GM12878 (cell line): ENCODE results near the gene OR11H6. TPM values are rescaled to one million over a fixed set of nuclear protein-coding genes. Genes with fewer than 3 reads are reported as not detected.

Source experiments
- ATAC-seq: fragments of 200-7000 bp; cut with Tn5 transposase; 3 replicates; pipeline ENCODE4 v1.9.1; 2020; ENCODE audit warnings: mild to moderate bottlenecking, moderate library complexity
- BruUV-seq: library from RNA; stranded (reverse); fragments of 400-500 nt; replicated peaks from 2 replicates; lab custom pipeline; 2021; lab: Mats Ljungman, UMichigan
- CTCF ChIA-PET: fragments of 300-600 bp; sonication (Branson Sonifier 250); formaldehyde crosslinking; extraction: SDS; loops from one replicate; lab custom pipeline; 2021; ENCODE audit warnings: inconsistent platforms; lab: Yijun Ruan, JAX
- POLR2A ChIA-PET: fragments of 350-600 bp; formaldehyde crosslinking; extraction: SDS; loops from one replicate; lab custom pipeline; 2021; ENCODE audit warnings: inconsistent platforms; lab: Charles Lee
- RAD21 ChIA-PET: fragments of 300-600 bp; sonication (Branson Sonifier 250); formaldehyde crosslinking; loops from one replicate; lab custom pipeline; 2023; ENCODE audit warnings: antibody characterized with exemption; ENCODE audit not compliant: unreplicated experiment; lab: Charles Lee
- SMC1A ChIA-PET: fragments of 300-600 bp; sonication (Branson Sonifier 250); formaldehyde crosslinking; loops from one replicate; lab custom pipeline; 2023; ENCODE audit not compliant: unreplicated experiment, uncharacterized antibody; lab: Charles Lee
- DNase-seq: peaks from one replicate; pipeline ENCODE4 v3.0.0-alpha.2; 2011; ENCODE audit warnings: low read depth, low spot score
- FAIRE-seq: peaks from 3 replicates; lab custom pipeline; 2011; peaks lifted over from hg19 to GRCh38; lab: Jason Lieb, UNC
- H2AFZ ChIP-seq: 2 replicates; pipeline ENCODE4 v1.6.0; 2011; ENCODE audit warnings: low read depth, low read length, control low read depth; ENCODE audit not compliant: control insufficient read depth
- H3K27ac ChIP-seq: 2 replicates; pipeline ENCODE4 v1.5.1; 2011; ENCODE audit warnings: control low read depth; ENCODE audit not compliant: control insufficient read depth, insufficient read depth
- H3K27me3 ChIP-seq, 2 experiments: replicated peaks in 1 of 2; 2 replicates each; pipeline versions ENCODE4 v1.6.0 to v1.6.1; 2011; ENCODE audit warnings: low read length in 1 of 2; ENCODE audit not compliant: control insufficient read depth in 2 of 2, insufficient read depth in 2 of 2
- H3K36me3 ChIP-seq, 2 experiments: 2 replicates each; pipeline ENCODE4 v1.5.1; 2011; ENCODE audit warnings: low read length in 1 of 2; ENCODE audit not compliant: control insufficient read depth in 2 of 2, insufficient read depth in 2 of 2
- H3K4me1 ChIP-seq: 2 replicates; pipeline ENCODE4 v1.6.1; 2011; ENCODE audit warnings: mild to moderate bottlenecking, low read length, moderate library complexity, mixed read lengths; ENCODE audit not compliant: control insufficient read depth, insufficient read depth
- H3K4me2 ChIP-seq: 2 replicates; pipeline ENCODE4 v1.6.0; 2011; ENCODE audit warnings: control low read depth; ENCODE audit not compliant: control insufficient read depth, insufficient read depth
- H3K4me3 ChIP-seq: fragments of 200-600 bp; sonication (generic); 2 replicates; pipeline ENCODE4 v1.5.1; 2016
- H3K79me2 ChIP-seq: 2 replicates; pipeline ENCODE4 v1.6.0; 2011; ENCODE audit warnings: low read length; ENCODE audit not compliant: control insufficient read depth, insufficient read depth
- H3K9ac ChIP-seq: 2 replicates; pipeline ENCODE4 v1.8.0; 2011; ENCODE audit warnings: low read length, control low read depth, mixed read lengths; ENCODE audit not compliant: control insufficient read depth, insufficient read depth
- H3K9me3 ChIP-seq: replicated peaks from 3 replicates; pipeline ENCODE4 v1.5.1; 2011; ENCODE audit warnings: mild to moderate bottlenecking, low read length; ENCODE audit not compliant: control insufficient read depth, insufficient read depth
- H4K20me1 ChIP-seq: 2 replicates; pipeline ENCODE4 v1.6.0; 2011; ENCODE audit not compliant: control insufficient read depth, insufficient read depth
- CBFB ChIP-seq: IDR thresholded peaks from 2 replicates; pipeline ENCODE4 v1.6.1; 2016; ENCODE audit warnings: antibody characterized with exemption, low read depth
- CHD4 ChIP-seq: fragments of 200-600 bp; sonication (generic); IDR thresholded peaks from 2 replicates; pipeline ENCODE4 v1.6.1; 2016; ENCODE audit warnings: mild to moderate bottlenecking
- EED ChIP-seq: sonication (generic); IDR thresholded peaks from 2 replicates; pipeline ENCODE4 v1.6.1; 2016; ENCODE audit warnings: antibody characterized with exemption, low read depth
- FOS ChIP-seq: IDR thresholded peaks from 3 replicates; pipeline ENCODE4 v1.6.1; 2011; ENCODE audit warnings: borderline replicate concordance; ENCODE audit not compliant: insufficient read length; ENCODE audit errors: extremely low read depth
- FOXK2 ChIP-seq: fragments of 450-650 bp; IDR thresholded peaks from 2 replicates; pipeline ENCODE4 v1.6.1; 2017; ENCODE audit warnings: mild to moderate bottlenecking, moderate library complexity
- FOXM1 ChIP-seq: IDR thresholded peaks from 2 replicates; pipeline ENCODE4 v1.6.1; 2012; ENCODE audit warnings: low read depth, mild to moderate bottlenecking, inconsistent platforms, low read length, moderate library complexity
- KAT2A ChIP-seq: conservative IDR thresholded peaks from 2 replicates; pipeline ENCODE4 v1.6.1; 2011; ENCODE audit warnings: low read depth, low read length; ENCODE audit not compliant: control insufficient read depth
- PML ChIP-seq: IDR thresholded peaks from 2 replicates; pipeline ENCODE4 v1.6.1; 2012; ENCODE audit warnings: low read length, inconsistent platforms
- SIN3A ChIP-seq: IDR thresholded peaks from 2 replicates; pipeline ENCODE4 v1.6.1; 2012; ENCODE audit warnings: low read depth, low read length, improper control_type of control experiment
- ZBED1 ChIP-seq: IDR thresholded peaks from 2 replicates; pipeline ENCODE4 v1.6.1; 2016; ENCODE audit warnings: borderline replicate concordance
- ZNF622 ChIP-seq: fragments of 450-650 bp; IDR thresholded peaks from 2 replicates; pipeline ENCODE4 v1.6.1; 2017; ENCODE audit warnings: mild to moderate bottlenecking, inconsistent platforms
- ZZZ3 ChIP-seq: IDR thresholded peaks from 2 replicates; pipeline ENCODE4 v1.6.1; 2011; ENCODE audit warnings: low read depth; ENCODE audit not compliant: control insufficient read depth, insufficient read length
- WGBS: methylation state at CpG from one replicate; pipeline ENCODE4 v1.1.6; 2016; ENCODE audit warnings: low lambda C conversion rate; ENCODE audit not compliant: insufficient replicate concordance, insufficient coverage; ENCODE audit errors: missing lambda C conversion rate; 5-methylcytosine and 5-hydroxymethylcytosine counted together
- in situ Hi-C: fragments of 300-500 bp; cut with MboI; formaldehyde crosslinking; loops from 9 replicates; pipeline ENCODE4 v1.14.3; 2018; ENCODE audit warnings: mixed read lengths
- intact Hi-C: fragments of 100-400 bp; cut with micrococcal nuclease; formaldehyde crosslinking; loops from one replicate; pipeline ENCODE4 v1.14.2; 2022; ENCODE audit not compliant: unreplicated experiment
- polyA plus RNA-seq, 11 experiments: library from polyadenylated mRNA; depleted of rRNA in 4 of 11; unstranded in 6 of 11; stranded (reverse) in 5 of 11; fragments of >200 nt; fragmentation: Nextera tagmentation in 4 of 11; fragmentation: Illumina TruSeq in 1 of 11; extraction: Ambion mirVana in 4 of 11; extraction: Trizol in 1 of 11; gene quantifications; 1 replicate in 1 of 11; 2 replicates in 10 of 11; pipeline versions ENCODE4 v1.2.1 to v1.2.3, GENCODE V29; 2011 to 2016; ENCODE audit warnings: inconsistent platforms in 2 of 11, missing spikeins in 2 of 11, low read depth in 1 of 11
- total RNA-seq, 4 experiments: library from RNA; depleted of rRNA in 3 of 4; stranded (reverse); fragments of >200 nt in 3 of 4; fragmentation: Illumina TruSeq in 1 of 4; extraction: Trizol in 1 of 4; gene quantifications; 2 replicates each; pipeline versions ENCODE4 v1.2.1 to v1.2.3, GENCODE V29; 2013 to 2021
- TF ChIP-seq, protein P1 (sequence below): fragments of 450-650 bp; IDR thresholded peaks from 2 replicates; pipeline ENCODE4 v1.6.1; 2017; ENCODE audit warnings: mild to moderate bottlenecking, moderate library complexity

OR11H6 gene
- total and polyA plus RNA-seq, 10 of the 15 experiments (the other 5 are each of a cell fraction or from before 2014, with no cell fraction given): not detected

DNA sequence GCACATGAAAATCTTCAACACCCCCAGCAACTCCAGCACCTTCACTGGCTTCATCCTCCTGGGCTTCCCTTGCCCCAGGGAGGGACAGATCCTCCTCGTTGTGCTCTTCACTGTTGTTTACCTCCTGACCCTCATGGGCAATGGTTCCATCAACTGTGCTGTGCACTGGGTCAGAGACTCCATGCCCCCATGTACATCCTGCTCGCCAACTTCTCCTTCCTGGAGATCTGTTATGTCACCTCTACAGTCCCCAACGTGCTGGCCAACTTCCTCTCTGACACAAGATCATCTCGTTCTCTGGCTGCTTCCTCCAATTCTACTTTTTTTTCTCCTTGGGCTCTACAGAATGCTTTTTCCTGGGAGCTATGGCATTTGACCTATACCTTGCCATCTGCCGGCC lies 44.3 kb upstream of the OR11H6 start:
- ChIA-PET POLR2A (no interaction called here), SMC1A (no interaction called here), CTCF (no interaction called here), RAD21 (no interaction called here)
- Histone ChIP-seq H3K36me3 (no peaks in the 10 kb centered on the region), H3K9ac (no peak overlapping the region), H3K79me2 (no peaks in the 10 kb centered on the region), H2AFZ (no peak overlapping the region), H3K27ac (no peak overlapping the region), H3K27me3 (no peaks in the 10 kb centered on the region; a peak in 1 of 4 replicates), H3K4me2 (no peak overlapping the region), H3K4me3 (no peak overlapping the region), H4K20me1 (no peaks in the 10 kb centered on the region), H3K4me1 (no peaks in the 10 kb centered on the region), H3K9me3 (no peaks in the 10 kb centered on the region)
- WGBS: 20% methylated on average over 5 of the region's 5 CpGs
- BruUV-seq: no TSS peak
- intact Hi-C loops (no loop called here), in situ Hi-C loops (no loop called here)
- no peak for TF ChIP-seq PML
- TF ChIP-seq SIN3A: no peak
- TF ChIP-seq EED: no peak
- no peak for TF ChIP-seq ZBED1
- no peak for TF ChIP-seq FOS
- TF ChIP-seq ZNF622: no peak
- TF ChIP-seq CBFB: no peak
- TF ChIP-seq, protein P1, sequence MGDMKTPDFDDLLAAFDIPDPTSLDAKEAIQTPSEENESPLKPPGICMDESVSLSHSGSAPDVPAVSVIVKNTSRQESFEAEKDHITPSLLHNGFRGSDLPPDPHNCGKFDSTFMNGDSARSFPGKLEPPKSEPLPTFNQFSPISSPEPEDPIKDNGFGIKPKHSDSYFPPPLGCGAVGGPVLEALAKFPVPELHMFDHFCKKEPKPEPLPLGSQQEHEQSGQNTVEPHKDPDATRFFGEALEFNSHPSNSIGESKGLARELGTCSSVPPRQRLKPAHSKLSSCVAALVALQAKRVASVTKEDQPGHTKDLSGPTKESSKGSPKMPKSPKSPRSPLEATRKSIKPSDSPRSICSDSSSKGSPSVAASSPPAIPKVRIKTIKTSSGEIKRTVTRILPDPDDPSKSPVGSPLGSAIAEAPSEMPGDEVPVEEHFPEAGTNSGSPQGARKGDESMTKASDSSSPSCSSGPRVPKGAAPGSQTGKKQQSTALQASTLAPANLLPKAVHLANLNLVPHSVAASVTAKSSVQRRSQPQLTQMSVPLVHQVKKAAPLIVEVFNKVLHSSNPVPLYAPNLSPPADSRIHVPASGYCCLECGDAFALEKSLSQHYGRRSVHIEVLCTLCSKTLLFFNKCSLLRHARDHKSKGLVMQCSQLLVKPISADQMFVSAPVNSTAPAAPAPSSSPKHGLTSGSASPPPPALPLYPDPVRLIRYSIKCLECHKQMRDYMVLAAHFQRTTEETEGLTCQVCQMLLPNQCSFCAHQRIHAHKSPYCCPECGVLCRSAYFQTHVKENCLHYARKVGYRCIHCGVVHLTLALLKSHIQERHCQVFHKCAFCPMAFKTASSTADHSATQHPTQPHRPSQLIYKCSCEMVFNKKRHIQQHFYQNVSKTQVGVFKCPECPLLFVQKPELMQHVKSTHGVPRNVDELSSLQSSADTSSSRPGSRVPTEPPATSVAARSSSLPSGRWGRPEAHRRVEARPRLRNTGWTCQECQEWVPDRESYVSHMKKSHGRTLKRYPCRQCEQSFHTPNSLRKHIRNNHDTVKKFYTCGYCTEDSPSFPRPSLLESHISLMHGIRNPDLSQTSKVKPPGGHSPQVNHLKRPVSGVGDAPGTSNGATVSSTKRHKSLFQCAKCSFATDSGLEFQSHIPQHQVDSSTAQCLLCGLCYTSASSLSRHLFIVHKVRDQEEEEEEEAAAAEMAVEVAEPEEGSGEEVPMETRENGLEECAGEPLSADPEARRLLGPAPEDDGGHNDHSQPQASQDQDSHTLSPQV: no peak
- TF ChIP-seq KAT2A: no peak
- no peak for TF ChIP-seq CHD4
- no peak for TF ChIP-seq ZZZ3
- TF ChIP-seq FOXM1: no peak
- no peak for TF ChIP-seq FOXK2
- DNase-seq: no peak
- ATAC-seq: no peak
- no peak for FAIRE-seq
